GM12872 (cell line): Measurements from ENCODE around the gene GJA10.

ENCODE experiments used
- TF ChIP-seq, protein P1 (sequence below): IDR thresholded peaks from 3 replicates; pipeline ENCODE4 v1.5.1; 2011; ENCODE audit warnings: low read depth, mild to moderate bottlenecking, low read length, moderate library complexity; ENCODE audit not compliant: insufficient read depth

Gene GJA10

DNA sequence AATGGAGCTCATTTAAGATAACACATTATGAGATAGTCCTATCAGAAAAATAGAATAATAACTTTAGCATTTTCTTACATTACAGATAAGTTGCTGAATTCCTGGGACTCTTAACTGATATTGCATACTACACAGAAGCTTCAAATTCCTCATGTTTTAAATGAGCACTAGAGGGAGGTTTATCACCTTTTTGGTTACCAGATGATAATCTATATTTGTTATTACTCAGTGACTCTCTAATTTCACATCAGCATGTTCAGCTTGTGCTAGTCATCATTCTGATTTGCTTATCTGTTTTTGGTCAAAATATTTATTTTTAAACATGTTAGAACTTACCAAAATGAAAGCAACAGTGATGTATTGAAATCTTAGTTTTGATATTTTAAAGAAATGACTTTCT, 20.5 kb upstream of the GJA10 start:
- TF ChIP-seq, protein P1, sequence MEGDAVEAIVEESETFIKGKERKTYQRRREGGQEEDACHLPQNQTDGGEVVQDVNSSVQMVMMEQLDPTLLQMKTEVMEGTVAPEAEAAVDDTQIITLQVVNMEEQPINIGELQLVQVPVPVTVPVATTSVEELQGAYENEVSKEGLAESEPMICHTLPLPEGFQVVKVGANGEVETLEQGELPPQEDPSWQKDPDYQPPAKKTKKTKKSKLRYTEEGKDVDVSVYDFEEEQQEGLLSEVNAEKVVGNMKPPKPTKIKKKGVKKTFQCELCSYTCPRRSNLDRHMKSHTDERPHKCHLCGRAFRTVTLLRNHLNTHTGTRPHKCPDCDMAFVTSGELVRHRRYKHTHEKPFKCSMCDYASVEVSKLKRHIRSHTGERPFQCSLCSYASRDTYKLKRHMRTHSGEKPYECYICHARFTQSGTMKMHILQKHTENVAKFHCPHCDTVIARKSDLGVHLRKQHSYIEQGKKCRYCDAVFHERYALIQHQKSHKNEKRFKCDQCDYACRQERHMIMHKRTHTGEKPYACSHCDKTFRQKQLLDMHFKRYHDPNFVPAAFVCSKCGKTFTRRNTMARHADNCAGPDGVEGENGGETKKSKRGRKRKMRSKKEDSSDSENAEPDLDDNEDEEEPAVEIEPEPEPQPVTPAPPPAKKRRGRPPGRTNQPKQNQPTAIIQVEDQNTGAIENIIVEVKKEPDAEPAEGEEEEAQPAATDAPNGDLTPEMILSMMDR: no peak

DNA sequence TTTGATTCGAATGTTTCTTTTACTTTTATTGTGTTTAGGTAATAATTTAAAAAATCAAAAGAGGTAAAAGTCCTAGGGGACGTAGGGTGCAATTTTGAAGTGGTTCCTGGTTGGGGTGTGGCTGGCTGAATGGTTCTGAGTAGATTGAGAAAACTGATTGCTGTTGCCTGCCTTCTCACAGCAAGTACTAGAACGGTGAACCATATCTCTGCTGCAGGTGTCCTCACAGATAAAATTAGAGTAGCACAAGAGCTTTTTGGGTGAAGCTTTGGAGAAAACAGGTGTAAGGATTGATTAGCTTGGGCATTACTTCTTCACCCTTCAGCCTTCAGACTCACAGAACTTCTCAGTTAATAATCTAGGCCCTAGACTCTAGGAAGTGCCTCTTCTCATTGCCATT, 19.8 kb upstream of the GJA10 start:
- TF ChIP-seq, protein P1: no peak

DNA sequence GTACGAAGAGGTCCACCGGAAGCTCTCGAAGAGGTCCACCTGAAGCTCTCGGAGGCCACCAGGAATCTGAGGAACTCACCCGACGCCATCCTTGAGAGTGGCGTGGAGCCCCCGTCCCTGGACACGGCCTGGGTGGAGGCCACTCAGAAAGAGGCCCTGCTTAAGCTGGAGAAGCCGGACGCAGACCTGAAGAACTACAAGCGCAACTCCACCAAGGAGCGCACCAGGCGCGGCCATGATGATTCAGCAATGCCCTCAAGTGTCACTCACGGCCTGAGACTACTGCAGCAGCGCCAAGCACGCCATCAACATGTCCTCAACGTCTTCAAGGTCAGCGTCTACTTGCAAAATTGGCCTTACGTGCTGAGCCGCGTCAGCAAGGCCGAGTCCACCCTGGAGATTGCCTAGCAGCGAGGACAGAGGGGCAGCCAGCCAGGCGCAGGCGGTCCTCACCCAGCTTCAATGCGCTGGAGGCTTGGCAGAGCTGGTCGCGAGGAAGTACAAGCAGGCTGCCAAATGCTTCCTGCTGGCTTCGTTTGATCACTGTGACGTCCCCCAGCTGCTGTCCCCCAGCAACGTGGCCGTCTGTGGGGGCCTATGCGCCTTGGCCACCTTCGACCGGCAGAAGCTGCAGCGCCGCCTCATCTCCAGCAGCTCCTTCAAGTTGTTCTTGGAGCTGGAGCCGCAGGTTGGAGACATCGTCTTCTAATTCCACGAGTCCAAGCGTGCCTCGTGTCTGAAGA, 7.7 kb upstream of the GJA10 start:
- TF ChIP-seq, protein P1: no peak

DNA sequence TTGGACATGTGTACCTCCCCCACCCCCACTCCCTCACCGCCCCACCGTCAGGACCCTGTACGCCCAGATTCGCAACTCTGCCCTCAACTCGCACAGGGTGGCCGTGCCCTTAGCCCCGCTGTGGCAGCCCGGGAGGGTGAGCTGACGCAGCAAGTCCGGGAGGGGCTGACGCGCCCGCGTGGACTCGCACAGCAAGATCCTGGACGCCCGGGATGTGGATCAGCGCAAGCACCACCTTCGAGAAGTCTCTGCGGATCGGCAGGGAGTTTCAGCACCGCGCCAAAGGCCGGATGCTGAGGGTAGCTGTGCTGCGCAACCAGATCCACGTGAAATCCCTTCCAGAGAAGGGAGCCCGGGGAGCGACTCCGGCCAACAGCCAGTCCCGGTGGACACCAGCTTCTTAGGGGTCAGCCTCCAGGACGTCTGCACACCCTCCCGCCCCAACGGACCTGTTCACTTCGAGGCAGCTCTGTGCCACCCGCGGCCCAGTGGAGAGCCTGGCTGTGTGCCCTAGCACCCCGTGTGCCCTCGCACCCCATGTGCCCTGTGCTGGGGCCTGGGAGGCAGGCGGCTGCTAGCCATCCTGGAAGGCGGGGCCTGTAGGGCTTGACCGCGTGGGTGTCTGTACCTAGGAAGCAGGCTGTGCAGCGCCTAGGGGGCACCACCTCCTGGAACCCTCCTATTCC, 6.7 kb upstream of the GJA10 start:
- TF ChIP-seq, protein P1: no peak

DNA sequence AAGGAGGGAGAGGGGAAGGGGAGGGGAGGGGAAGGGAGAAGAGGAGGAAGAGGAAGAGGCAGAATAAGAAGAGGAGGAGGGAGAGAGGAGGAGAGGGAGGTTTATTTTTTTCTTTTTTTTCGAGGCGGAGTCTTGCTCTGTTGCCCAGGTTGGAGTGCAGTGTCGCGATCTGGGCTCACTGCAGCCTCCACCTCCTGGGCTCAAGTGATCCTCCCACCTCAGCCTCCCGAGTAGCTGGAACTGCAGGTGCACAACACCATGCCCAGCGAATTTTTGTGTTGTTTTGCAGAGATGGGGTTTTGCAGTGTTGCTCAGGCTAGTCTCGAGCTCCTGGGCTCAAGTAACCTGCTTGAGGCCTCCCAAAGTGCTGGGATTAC, 6.1 kb upstream of the GJA10 start:
- TF ChIP-seq, protein P1: no peak

DNA sequence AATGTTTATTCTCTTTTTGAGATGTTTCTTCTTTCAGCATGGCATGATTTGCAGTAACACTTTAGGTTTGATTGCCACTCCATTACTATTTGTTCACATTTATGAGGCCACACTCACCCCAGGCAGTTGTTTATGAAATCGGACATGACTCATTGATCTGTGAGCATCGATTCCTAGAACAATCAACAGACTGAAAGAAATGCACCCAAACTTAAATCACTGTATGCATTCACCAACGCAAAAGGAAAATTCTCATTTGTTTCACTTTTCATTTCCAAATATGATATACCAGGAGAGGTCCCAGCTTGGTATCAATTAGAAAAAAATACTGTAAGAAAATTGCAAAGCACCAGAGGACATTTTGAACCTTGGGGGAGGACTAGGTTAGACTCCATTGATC, 5.4 kb upstream of the GJA10 start:
- TF ChIP-seq, protein P1: no peak

DNA sequence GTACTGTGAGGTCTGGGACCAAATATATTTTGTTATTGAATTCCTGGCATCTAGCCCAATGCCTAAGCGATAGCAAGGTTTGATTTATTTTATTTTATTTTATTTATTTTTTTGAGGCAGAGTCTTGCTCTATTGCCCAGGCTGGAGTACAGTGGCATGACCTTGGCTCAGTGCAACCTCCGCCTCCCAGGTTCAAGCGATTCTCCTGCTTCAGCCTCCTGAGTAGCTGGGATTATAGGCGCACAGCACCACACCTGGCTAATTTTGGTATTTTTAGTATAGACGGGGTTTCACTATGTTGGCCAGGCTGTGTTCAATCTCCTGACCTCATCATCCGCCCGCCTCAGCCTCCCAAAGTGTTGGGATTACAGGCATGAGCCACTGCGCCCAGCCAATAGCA, 1.7 kb upstream of the GJA10 start:
- TF ChIP-seq, protein P1: peak; percentile 25; the same call in 1 of the 3 replicates
